Measurements from ENCODE around the gene BCORL1. TPM values are rescaled to one million over a fixed set of nuclear protein-coding genes. Genes with fewer than 3 reads are reported as not detected.

Gene BCORL1
- total RNA-seq, 1 donor from 2014 or later, result 34.0 TPM

- Mint-ChIP-seq H3K27me3 (ENCODE audit: unreplicated experiment) (peaks cover 6% of the 10 kb centered on the region), H3K9me3 (ENCODE audit: unreplicated experiment) (no peaks in the 10 kb centered on the region), H3K36me3 (ENCODE audit: low read depth, unreplicated experiment) (peaks cover 10% of the 10 kb centered on the region), H3K4me1 (ENCODE audit: unreplicated experiment) (peaks cover 10% of the 10 kb centered on the region), H3K4me3 (ENCODE audit: unreplicated experiment) (no peak overlapping the region), H3K27ac (ENCODE audit: unreplicated experiment) (no peak overlapping the region)
- no peak for DNase-seq (ENCODE audit: low spot score)
- no peak for TF ChIP-seq CTCF (IDR thresholded peaks at IDR 0.05; ENCODE audit: unreplicated experiment)
Observed at GRCh38 chrX:130058652-130059051, 76.2 kb downstream of the BCORL1 start.

- peak; percentile 87 for DNase-seq (ENCODE audit: low spot score)
- H3K9me3 Mint-ChIP-seq (ENCODE audit: unreplicated experiment), result no peaks in the 10 kb centered on the region
- H3K27ac Mint-ChIP-seq (ENCODE audit: unreplicated experiment), result no peak overlapping the region
- peaks cover 12% of the 10 kb centered on the region for H3K36me3 Mint-ChIP-seq (ENCODE audit: low read depth, unreplicated experiment)
- peak; percentile 93 for TF ChIP-seq CTCF (IDR thresholded peaks at IDR 0.05; ENCODE audit: unreplicated experiment)
- H3K4me3 Mint-ChIP-seq (ENCODE audit: unreplicated experiment), result peak overlapping the region; percentile 71
- H3K27me3 Mint-ChIP-seq (ENCODE audit: unreplicated experiment), result peaks cover 10% of the 10 kb centered on the region
- peaks cover 10% of the 10 kb centered on the region for H3K4me1 Mint-ChIP-seq (ENCODE audit: unreplicated experiment)
Observed at GRCh38 chrX:130060122-130061069, 78.0 kb downstream of the BCORL1 start.

- H3K4me3 Mint-ChIP-seq (ENCODE audit: unreplicated experiment), result no peak overlapping the region
- H3K27ac Mint-ChIP-seq (ENCODE audit: unreplicated experiment), result no peak overlapping the region
- no peaks in the 10 kb centered on the region for H3K4me1 Mint-ChIP-seq (ENCODE audit: unreplicated experiment)
- no peaks in the 10 kb centered on the region for H3K9me3 Mint-ChIP-seq (ENCODE audit: unreplicated experiment)
- no peak for DNase-seq (ENCODE audit: low spot score)
- H3K36me3 Mint-ChIP-seq (ENCODE audit: low read depth, unreplicated experiment), result peaks cover 18% of the 10 kb centered on the region
- H3K27me3 Mint-ChIP-seq (ENCODE audit: unreplicated experiment), result peaks cover 8% of the 10 kb centered on the region
- no peak for TF ChIP-seq CTCF (IDR thresholded peaks at IDR 0.05; ENCODE audit: unreplicated experiment)
Observed at GRCh38 chrX:130066975-130067615, 84.7 kb downstream of the BCORL1 start.

- H3K27me3 Mint-ChIP-seq (ENCODE audit: unreplicated experiment), result peaks cover 3% of the 10 kb centered on the region
- TF ChIP-seq CTCF (IDR thresholded peaks at IDR 0.05; ENCODE audit: unreplicated experiment), result no peak
- no peaks in the 10 kb centered on the region for H3K4me1 Mint-ChIP-seq (ENCODE audit: unreplicated experiment)
- H3K36me3 Mint-ChIP-seq (ENCODE audit: low read depth, unreplicated experiment), result peaks cover 8% of the 10 kb centered on the region
- DNase-seq (ENCODE audit: low spot score), result no peak
- no peak overlapping the region for H3K4me3 Mint-ChIP-seq (ENCODE audit: unreplicated experiment)
- no peaks in the 10 kb centered on the region for H3K9me3 Mint-ChIP-seq (ENCODE audit: unreplicated experiment)
- no peak overlapping the region for H3K27ac Mint-ChIP-seq (ENCODE audit: unreplicated experiment)
Observed at GRCh38 chrX:130071611-130072344, 89.3 kb downstream of the BCORL1 start.

Measured in endothelial cell (in vitro differentiated cells).